HepG2 (cell line): Measurements from ENCODE around the gene TNFAIP1. TPM values are rescaled to one million over a fixed set of nuclear protein-coding genes. Genes with fewer than 3 reads are reported as not detected.

Experiments
- ATAC-seq: fragments of 200-7000 bp; cut with Tn5 transposase; 3 replicates; pipeline ENCODE4 v1.9.1; 2020; ENCODE audit warnings: mild to moderate bottlenecking, moderate library complexity
- BruUV-seq: library from RNA; stranded (reverse); fragments of 400-500 nt; replicated peaks from 2 replicates; lab custom pipeline; 2021; lab: Mats Ljungman, UMichigan
- CTCF ChIA-PET: fragments of 300-600 bp; formaldehyde crosslinking; extraction: SDS; loops from one replicate; lab custom pipeline; 2021; ENCODE audit warnings: low total read pairs, inconsistent platforms, low intra/inter-chr PET ratio; lab: Yijun Ruan, JAX
- POLR2A ChIA-PET: fragments of 350-600 bp; sonication (Branson Sonifier 250); formaldehyde crosslinking; loops from one replicate; lab custom pipeline; 2020; ENCODE audit warnings: antibody characterized with exemption, inconsistent platforms; lab: Yijun Ruan, JAX
- DNase-seq: peaks from one replicate; pipeline ENCODE4 v3.0.0-alpha.2; 2015; ENCODE audit warnings: low spot score
- FAIRE-seq: peaks from 3 replicates; lab custom pipeline; 2011; peaks lifted over from hg19 to GRCh38; lab: Jason Lieb, UNC
- H2AFZ ChIP-seq: one replicate; pipeline ENCODE4 v1.6.1; 2011; ENCODE audit warnings: low read length, inconsistent platforms
- H3K27ac ChIP-seq: fragments of 300-600 bp; 3 replicates; pipeline ENCODE4 v1.8.0; 2011; ENCODE audit warnings: mixed run types, mild to moderate bottlenecking, mixed read lengths, low read length, inconsistent platforms; ENCODE audit not compliant: insufficient read depth; ENCODE audit errors: extremely low read length
- H3K27me3 ChIP-seq, 2 experiments: fragments of 200-600 bp in 1 of 2; 2 replicates in 1 of 2; 3 replicates in 1 of 2; pipeline versions ENCODE4 v1.6.0 to v1.8.0; 2011; ENCODE audit warnings: low read length in 2 of 2, mild to moderate bottlenecking in 2 of 2, moderate library complexity in 2 of 2, inconsistent platforms in 1 of 2; ENCODE audit not compliant: insufficient read depth in 2 of 2, control insufficient read depth in 1 of 2
- H3K36me3 ChIP-seq, 2 experiments: fragments of 200-600 bp in 1 of 2; replicated peaks in 1 of 2; 2 replicates in 1 of 2; 3 replicates in 1 of 2; pipeline versions ENCODE4 v1.5.1 to v1.8.0; 2011; ENCODE audit warnings: low read length in 2 of 2, inconsistent platforms in 1 of 2; ENCODE audit not compliant: insufficient read depth in 2 of 2, control insufficient read depth in 1 of 2
- H3K4me1 ChIP-seq: 2 replicates; pipeline ENCODE4 v1.5.1; 2012; ENCODE audit warnings: low read length, inconsistent platforms; ENCODE audit not compliant: insufficient read depth
- H3K4me2 ChIP-seq: 2 replicates; pipeline ENCODE4 v1.6.0; 2011; ENCODE audit warnings: low read depth, low read length, inconsistent platforms
- H3K4me3 ChIP-seq, 3 experiments: fragments of 200-600 bp in 1 of 3; sonication (generic), shearing (Covaris generic) in 1 of 3; replicated peaks in 1 of 3; 2 replicates each; pipeline ENCODE4 v1.5.1; 2011 to 2016; ENCODE audit warnings: low read length in 3 of 3, inconsistent platforms in 2 of 3, low read depth in 2 of 3, mild to moderate bottlenecking in 2 of 3, control low read depth in 1 of 3, mixed read lengths in 1 of 3; ENCODE audit not compliant: insufficient read depth in 1 of 3
- H3K79me2 ChIP-seq: one replicate; pipeline ENCODE4 v1.6.1; 2011; ENCODE audit warnings: low read length, inconsistent platforms; ENCODE audit not compliant: insufficient read depth
- H3K9ac ChIP-seq: 2 replicates; pipeline ENCODE4 v1.6.0; 2011; ENCODE audit warnings: mild to moderate bottlenecking, low read depth, low read length, inconsistent platforms; ENCODE audit not compliant: insufficient read depth
- H3K9me3 ChIP-seq: 2 replicates; pipeline ENCODE4 v1.5.1; 2012; ENCODE audit warnings: mild to moderate bottlenecking, low read length
- H4K20me1 ChIP-seq: 2 replicates; pipeline ENCODE4 v1.6.0; 2011; ENCODE audit warnings: inconsistent platforms, mild to moderate bottlenecking, low read length, moderate library complexity; ENCODE audit not compliant: insufficient read depth
- ZBTB2 ChIP-seq: sonication (generic); formaldehyde crosslinking; IDR thresholded peaks from 2 replicates; pipeline ENCODE4 v1.8.0; 2022; ENCODE audit warnings: low read depth, missing genetic modification reagents
- ZC3H13 ChIP-seq: sonication (generic); formaldehyde crosslinking; IDR thresholded peaks from 2 replicates; pipeline ENCODE4 v1.8.1; 2023; ENCODE audit warnings: mild to moderate bottlenecking, missing genetic modification reagents, moderate library complexity
- ZNF556 ChIP-seq: sonication (generic); formaldehyde crosslinking; IDR thresholded peaks from 2 replicates; pipeline ENCODE4 v1.4.0; 2020; ENCODE audit warnings: mild to moderate bottlenecking, missing genetic modification reagents, borderline replicate concordance
- ZNF709 ChIP-seq: sonication (generic); formaldehyde crosslinking; IDR thresholded peaks from 2 replicates; pipeline ENCODE4 v1.5.0; 2020; ENCODE audit warnings: mild to moderate bottlenecking, missing genetic modification reagents
- WGBS: methylation state at CpG from one replicate; pipeline ENCODE4 v1.1.6; 2017; ENCODE audit warnings: low lambda C conversion rate; 5-methylcytosine and 5-hydroxymethylcytosine counted together
- in situ Hi-C: cut with HindIII; loops from 2 replicates; pipeline ENCODE4 v1.10.0; 2017; ENCODE audit warnings: low pct_unique_long_range_greater_than_20kb; ENCODE audit not compliant: extremely low pct_ligation_motif_present
- intact Hi-C: fragments of 100-400 bp; cut with micrococcal nuclease; formaldehyde crosslinking; loops from one replicate; pipeline ENCODE4 v1.10.0; 2022; ENCODE audit not compliant: unreplicated experiment
- polyA plus RNA-seq, 8 experiments: library from polyadenylated mRNA; depleted of rRNA in 3 of 8; stranded (reverse) in 7 of 8; unstranded in 1 of 8; fragments of >200 nt; fragmentation: Illumina TruSeq in 4 of 8; extraction: Trizol in 4 of 8; gene quantifications; 2 replicates each; pipeline versions ENCODE4 v1.2.1 to v1.2.3, GENCODE V29; 2011 to 2016; ENCODE audit warnings: low read depth in 4 of 8, missing spikeins in 1 of 8, mixed read lengths in 1 of 8; ENCODE audit not compliant: insufficient read depth in 1 of 8
- total RNA-seq, 5 experiments: library from RNA; depleted of rRNA; stranded (reverse); fragments of >200 nt; fragmentation: Illumina TruSeq; extraction: Trizol; gene quantifications; 2 replicates each; pipeline ENCODE4 v1.2.3, GENCODE V29; 2016; ENCODE audit warnings: low read depth in 1 of 5

TNFAIP1 gene
- total and polyA plus RNA-seq, 2 of the 13 experiments (the other 11 are each of a cell fraction or from before 2014, with no cell fraction given) = 17.5 to 40.6 TPM

GRCh38 chr17:28317099-28317965 is 18.2 kb upstream of the TNFAIP1 start:
- Histone ChIP-seq H3K4me2 (peak overlapping the region; percentile 91), H2AFZ (no peak overlapping the region), H3K36me3 (no peaks in the 10 kb centered on the region; a peak in 1 of 5 replicates)
- in situ Hi-C loops = loop anchor here (25.0 kb wide), 1 partner anchor 280 kb away; the partner anchor contains the start of gene NLK
- TF ChIP-seq ZC3H13 (CRISPR knock-in tag) (peak; percentile 5; the same call in 1 of the 2 replicates), ZNF556 (CRISPR knock-in tag) (0 out of 2 replicates have a peak, but pooled peaks have one; percentile 14), ZNF709 (no peak), ZBTB2 (CRISPR knock-in tag) (0 out of 2 replicates have a peak, but pooled peaks have one; percentile 10)
- TF ChIP-seq, all 625 proteins: peak for 3
- H3K27ac ChIP-seq = no peak overlapping the region
- CTCF ChIA-PET = no interaction called here
- peak overlapping the region; percentile 61 to 80 (median 65) for H3K4me3 ChIP-seq
- FAIRE-seq (no peak), DNase-seq (no peak), ATAC-seq (no peak)
- peak overlapping the region; percentile 65 for H3K9ac ChIP-seq
- peaks cover 5% of the 10 kb centered on the region; the same call in 1 of the 2 replicates for H4K20me1 ChIP-seq
- H3K9me3 ChIP-seq = no peaks in the 10 kb centered on the region
- intact Hi-C loops = no loop called here
- no peaks in the 10 kb centered on the region; a peak in 1 of 5 replicates for H3K27me3 ChIP-seq
- peaks cover 45% of the 10 kb centered on the region for H3K4me1 ChIP-seq
- H3K79me2 ChIP-seq = peaks cover 40% of the 10 kb centered on the region
- no TSS peak for BruUV-seq
- 83% methylated on average over 21 of the region's 21 CpGs for WGBS
- POLR2A ChIA-PET = interaction anchor here (1.2 to 5.8 kb wide), 3 partner anchors 18 to 99 kb away, joined by 4 to 41 read pairs (median 7); partner anchors contain the start of genes IFT20, POLDIP2 and TNFAIP1
